GM18909 (cell line): ENCODE measurements around the gene LRRC8D.
"Not testable (repeated sequence)": the region's sequence is repeated elsewhere in the genome, so short reads cannot be mapped to it uniquely, and the experiment has no call there.

Source experiments
- ATAC-seq: cut with Tn5 transposase; IDR thresholded peaks from one replicate; pipeline ENCODE4 v1.9.1; 2021; ENCODE audit warnings: mild to moderate bottlenecking; ENCODE audit not compliant: unreplicated experiment, poor library complexity

LRRC8D gene

DNA sequence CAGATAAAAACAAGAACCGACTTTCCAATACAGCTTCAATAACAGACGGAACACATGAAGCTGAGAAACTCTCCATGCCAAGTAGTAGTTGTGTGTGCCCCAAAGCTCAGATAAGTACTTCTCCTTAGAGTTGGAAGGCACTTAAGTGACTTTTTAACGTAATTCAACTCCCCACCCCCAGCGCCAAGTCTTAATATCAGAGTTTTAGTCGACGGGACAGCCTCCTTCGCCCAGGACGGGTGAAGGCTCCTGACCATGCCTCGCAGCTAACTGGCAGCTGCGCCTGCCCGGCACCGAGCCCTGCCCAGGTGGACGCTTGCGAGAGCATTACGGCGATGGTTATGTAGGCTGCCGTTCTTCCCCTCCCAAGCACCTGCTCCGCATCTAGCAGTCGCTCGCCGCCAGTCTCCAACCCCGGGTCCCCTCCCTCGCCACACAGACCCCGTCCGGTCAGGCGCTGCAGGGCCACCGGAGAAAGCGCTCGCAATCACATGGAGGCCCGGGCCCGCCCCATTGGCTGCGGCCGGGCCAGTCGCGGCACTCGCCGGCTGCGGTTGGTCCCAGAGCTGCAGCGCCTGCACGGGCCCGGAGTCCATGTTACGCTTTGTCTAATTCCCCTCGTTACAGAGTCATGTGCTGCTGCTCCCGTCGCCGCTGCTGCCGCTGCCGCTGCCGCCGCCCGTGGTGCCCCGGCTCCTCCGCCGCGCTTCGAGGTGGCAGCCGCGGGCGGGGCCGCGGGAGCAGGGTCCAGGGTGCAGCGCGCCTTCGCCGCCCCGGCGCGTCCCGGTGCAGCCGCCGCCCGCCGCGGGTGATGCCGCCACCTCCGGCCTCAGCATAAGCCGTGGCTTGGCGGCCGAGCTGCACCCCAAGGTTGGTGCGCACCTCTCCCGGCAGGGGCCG, at the start of gene LRRC8D:
Gene LRRC8D (plus strand): TSS at position 611 of the 900 bp plus-strand sequence. CDS start 112,037 bp downstream, outside the sequence.
- peak; percentile 81 for ATAC-seq

GRCh38 chr1:89771991-89772560, 48.8 kb upstream of the LRRC8D start:
- ATAC-seq = no peak

- not testable (repeated sequence) for ATAC-seq
Measured at GRCh38 chr1:89776104-89776503, 44.7 kb upstream of the LRRC8D start.

GRCh38 chr1:89777271-89777670, 43.6 kb upstream of the LRRC8D start:
- not testable (repeated sequence) for ATAC-seq

DNA sequence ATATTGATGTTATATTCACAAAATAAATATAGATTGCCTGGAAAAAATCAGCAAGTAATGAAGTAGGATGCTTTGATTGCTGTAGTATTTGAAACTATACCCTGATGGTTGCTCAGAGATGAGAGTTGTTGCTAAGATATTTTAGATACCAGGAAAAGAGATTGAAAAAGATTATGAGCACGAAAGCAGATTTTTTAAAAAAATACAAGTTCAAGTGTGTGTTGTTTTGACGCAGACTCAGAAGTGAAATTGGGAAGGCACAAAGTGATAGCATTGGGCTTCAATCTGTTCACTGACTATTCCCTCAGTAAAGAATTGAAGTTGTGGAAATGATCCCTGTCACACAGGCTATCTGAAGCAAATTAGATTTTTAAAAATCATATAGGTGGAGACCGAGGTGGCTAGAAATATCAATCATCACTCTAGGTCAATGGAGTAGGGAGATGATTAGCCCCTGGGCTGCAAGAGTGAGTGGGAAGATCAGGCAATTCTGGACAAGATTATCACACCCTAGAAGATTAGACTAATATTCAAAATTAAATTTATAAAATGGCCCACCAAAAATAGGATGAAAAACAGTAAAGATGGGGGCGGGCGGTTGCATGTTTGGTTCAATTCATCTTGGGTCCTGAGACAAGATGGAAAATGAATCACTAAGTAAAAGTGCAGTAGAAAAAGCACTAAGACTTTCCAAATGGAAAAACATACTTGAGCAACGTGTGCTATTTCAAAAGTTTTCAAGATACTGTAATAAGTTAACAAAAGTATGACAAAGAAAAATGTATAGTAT, 41.5 kb upstream of the LRRC8D start:
- no peak for ATAC-seq

DNA sequence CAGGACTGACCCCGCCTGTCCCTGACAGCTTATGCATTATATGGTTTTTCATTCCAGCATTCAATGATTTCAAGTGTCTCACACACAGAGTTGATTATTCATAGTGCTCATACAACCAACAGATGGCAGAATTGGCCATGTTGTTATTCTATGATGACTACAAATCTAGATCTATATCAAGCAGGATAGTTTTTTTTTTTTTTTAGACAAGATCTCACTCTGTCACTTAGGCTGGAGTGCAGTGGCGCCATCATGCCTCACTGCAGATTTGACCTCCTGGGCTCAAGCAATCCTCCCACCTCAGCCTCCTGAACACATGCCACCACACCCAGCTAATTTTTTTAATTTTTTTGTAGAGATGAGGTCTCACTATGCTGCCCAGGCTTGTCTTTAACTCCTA, 40.1 kb upstream of the LRRC8D start:
- no peak for ATAC-seq

DNA sequence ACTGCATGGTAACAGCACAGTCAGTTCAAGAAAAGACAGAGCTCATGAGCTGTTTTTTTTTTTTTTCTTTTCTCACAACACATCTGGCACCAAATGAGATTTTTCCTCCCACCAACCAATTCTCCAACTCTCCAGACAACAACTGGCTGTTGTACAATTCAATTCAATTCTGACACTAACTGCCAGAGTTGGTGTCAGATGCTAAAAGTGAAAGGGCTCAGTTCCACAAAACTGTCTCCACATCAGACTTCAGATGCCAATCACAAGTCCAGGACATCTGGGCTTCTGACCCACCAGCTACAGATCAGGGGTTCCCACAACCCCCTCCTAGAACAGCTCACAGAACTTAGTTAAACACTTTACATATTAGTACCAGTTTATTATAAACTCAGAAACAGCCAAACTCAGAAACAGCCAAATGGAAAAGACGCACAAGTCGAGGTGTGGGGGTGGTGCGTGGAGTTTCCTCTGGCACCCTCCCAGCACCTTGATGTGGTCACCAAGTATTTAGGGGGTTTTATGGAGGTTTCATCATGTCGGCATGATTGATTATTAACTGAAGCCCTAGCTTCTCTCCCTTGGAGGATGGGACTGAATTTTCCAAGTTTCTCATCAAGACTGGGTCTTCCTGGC, 39.2 kb upstream of the LRRC8D start:
- peak; percentile 87 for ATAC-seq

DNA sequence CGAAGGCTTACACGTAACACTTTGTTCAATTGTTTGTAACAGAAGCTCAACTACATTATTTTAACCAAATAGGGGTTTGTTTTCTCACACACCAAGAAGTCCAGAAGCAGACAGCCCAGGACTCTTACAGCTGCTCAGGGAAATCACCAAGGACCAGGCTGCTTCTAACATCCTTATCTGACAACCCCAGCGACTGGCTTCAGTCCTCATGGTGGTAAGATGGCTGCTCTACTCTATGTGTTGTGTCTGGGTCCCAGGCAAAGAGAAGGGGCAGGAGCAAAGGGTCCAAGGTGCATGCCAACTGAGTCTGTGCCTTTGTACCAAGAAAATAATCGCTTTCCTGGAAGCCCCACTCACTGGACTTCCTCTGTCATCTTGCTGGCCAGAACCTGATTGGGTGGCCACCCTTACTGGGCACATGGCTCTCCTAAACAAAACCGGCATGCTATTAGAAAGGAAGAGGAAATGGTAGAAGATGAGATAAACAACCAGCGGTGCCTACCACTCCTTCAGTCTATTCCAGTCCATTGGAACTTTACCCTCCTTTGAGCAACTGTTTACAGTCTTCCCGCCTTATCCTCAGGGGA, 34.1 kb upstream of the LRRC8D start:
- ATAC-seq = no peak

GRCh38 chr1:89790592-89790991, 30.2 kb upstream of the LRRC8D start:
- no peak for ATAC-seq

GRCh38 chr1:89791064-89791726, 29.6 kb upstream of the LRRC8D start:
- ATAC-seq = no peak

DNA sequence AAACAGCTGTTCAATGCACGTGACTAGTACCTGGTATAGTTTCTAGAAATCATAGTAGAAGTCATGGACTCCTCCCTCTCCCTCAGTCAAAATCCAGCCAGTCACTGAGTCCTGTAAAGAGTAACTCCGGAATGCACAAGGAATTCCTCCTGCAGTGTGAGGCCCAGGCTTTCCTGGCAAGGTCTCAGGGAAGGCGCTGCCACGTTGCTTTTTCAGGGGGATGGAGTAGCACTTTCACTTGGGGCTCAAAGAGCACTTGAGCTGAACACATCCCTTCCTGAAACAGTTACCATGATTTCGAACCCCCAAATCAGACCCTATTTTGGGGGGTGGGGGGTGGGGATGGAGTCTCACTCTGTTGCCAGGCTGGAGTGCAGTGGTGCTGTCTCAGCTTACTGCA, 26.4 kb upstream of the LRRC8D start:
- ATAC-seq = no peak

- not testable (repeated sequence) for ATAC-seq
Measured at GRCh38 chr1:89795571-89795970, 25.3 kb upstream of the LRRC8D start.

DNA sequence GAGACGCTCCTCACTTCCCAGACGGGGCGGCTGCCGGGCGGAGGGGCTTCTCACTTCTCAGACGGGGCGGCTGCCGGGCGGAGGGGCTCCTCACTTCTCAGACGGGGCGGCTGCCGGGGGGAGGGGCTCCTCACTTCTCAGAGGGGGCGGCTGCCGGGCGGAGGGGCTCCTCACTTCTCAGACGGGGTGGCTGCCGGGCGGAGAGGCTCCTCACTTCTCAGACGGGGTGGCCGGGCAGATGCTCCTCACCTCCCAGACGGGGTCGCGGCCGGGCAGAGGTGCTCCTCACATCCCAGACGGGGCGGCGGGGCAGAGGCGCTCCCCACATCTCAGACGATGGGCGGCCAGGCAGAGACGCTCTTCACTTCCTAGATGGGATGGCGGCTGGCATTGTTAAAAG, 23.0 kb upstream of the LRRC8D start:
- ATAC-seq = not testable (repeated sequence)

GRCh38 chr1:89799495-89799894, 21.3 kb upstream of the LRRC8D start:
- no peak for ATAC-seq

DNA sequence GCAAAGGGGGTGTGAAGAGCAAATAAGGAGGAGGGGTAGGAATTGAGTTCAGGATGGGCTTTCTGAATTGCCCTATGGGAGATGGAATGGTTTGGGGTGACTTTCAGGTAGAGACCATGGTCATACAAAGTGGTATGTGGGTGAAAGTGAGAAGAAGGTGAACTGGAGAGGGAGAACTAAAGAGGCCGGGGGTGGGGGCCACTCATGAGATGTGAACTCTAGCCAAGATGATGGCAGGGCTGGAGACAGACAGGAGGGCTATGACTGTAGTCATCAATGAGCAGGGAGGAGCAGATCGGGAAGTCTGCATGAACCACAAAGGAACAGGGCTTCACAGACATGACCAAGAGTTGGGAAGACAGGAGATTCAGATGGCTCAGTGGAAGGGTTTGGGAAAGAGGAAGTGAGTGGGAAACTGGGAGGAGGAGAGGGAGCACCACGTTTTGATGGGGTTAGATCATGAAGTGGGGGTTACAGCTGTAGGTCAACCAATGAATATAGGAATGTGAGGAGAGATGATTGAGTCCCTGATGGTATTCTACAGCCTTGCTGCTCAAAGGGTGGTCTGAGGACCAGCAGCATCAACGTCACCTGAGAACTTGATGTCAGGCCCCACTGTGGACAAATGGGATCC, 20.7 kb upstream of the LRRC8D start:
- no peak for ATAC-seq

DNA sequence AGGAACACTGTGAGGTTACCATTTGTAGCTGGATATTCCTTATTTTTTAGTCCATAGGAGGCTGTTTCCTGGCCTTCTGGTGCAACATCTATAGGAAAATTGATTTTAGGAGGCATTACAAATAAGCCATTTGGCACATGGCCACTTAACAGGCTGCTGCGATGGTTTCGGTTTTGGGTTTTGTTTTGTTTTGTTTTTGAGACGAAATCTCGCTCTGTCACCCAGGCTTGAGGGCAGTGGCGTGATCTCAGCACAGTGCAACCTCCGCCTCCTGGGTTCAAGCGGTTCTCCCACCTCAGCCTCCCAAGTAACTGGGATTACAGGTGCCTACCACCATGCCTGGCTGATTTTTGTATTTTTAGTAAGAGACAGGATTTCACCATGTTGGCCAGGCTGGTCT, 20.1 kb upstream of the LRRC8D start:
- no peak for ATAC-seq

GRCh38 chr1:89802051-89802450, 18.8 kb upstream of the LRRC8D start:
- no peak for ATAC-seq

- ATAC-seq = no peak
Measured at GRCh38 chr1:89802841-89803240, 18.0 kb upstream of the LRRC8D start.

GRCh38 chr1:89804642-89805237, 16.1 kb upstream of the LRRC8D start:
- peak; percentile 84 for ATAC-seq
